Esophagus squamous epithelium (tissue), 5 donors: Measurements from ENCODE around the gene CORO2A. TPM values are rescaled to one million over a fixed set of nuclear protein-coding genes. Genes with fewer than 3 reads are reported as not detected.

Source experiments
- DNase-seq: peaks from one replicate; lab custom pipeline; 2025; lab: John Stamatoyannopoulos, UW
- H3K27ac ChIP-seq, 4 donors: fragments of 200-600 bp; sonication (generic); one replicate each; pipeline ENCODE4 v1.5.1; 2016 to 2019; ENCODE audit warnings: mild to moderate bottlenecking in 1 of 4
- H3K27me3 ChIP-seq, 4 donors: fragments of 200-600 bp; sonication (generic); 1 replicate in 3 of 4; 2 replicates in 1 of 4; pipeline versions ENCODE4 v1.5.1 to v1.6.0; 2017 to 2021; ENCODE audit warnings: antibody characterized with exemption in 1 of 4
- H3K36me3 ChIP-seq, 3 donors: fragments of 200-600 bp; sonication (generic); one replicate each; pipeline ENCODE4 v1.5.1; 2016 to 2019
- H3K4me1 ChIP-seq, 3 donors: fragments of 200-600 bp; sonication (generic); one replicate each; pipeline ENCODE4 v1.5.1; 2017 to 2019
- H3K4me3 ChIP-seq, 4 donors: fragments of 200-600 bp; sonication (generic); 1 replicate in 3 of 4; 2 replicates in 1 of 4; pipeline ENCODE4 v1.5.1; 2016 to 2019; ENCODE audit warnings: mild to moderate bottlenecking in 2 of 4, moderate library complexity in 1 of 4
- H3K9me3 ChIP-seq, 3 donors: fragments of 200-600 bp; sonication (generic); one replicate each; pipeline ENCODE4 v1.5.1; 2016 to 2019
- POLR2A ChIP-seq, 4 donors: fragments of 450-650 bp; IDR thresholded peaks; one replicate each; pipeline ENCODE4 v1.6.1; 2017; ENCODE audit warnings: antibody characterized with exemption in 4 of 4, mild to moderate bottlenecking in 4 of 4, moderate library complexity in 3 of 4
- WGBS, 2 donors: methylation state at CpG; one replicate each; pipeline ENCODE4 v1.1.5; 2018; 5-methylcytosine and 5-hydroxymethylcytosine counted together
- intact Hi-C: fragments of 100-400 bp; cut with DNase I; formaldehyde crosslinking; loops from one replicate; pipeline ENCODE4 v1.15.0; 2022
- total RNA-seq, 4 donors: library from RNA; depleted of rRNA; stranded (reverse); fragments of >200 nt; gene quantifications; one replicate each; pipeline ENCODE4 v1.1.0, GENCODE V29; 2016
- TF ChIP-seq, protein P1 (sequence below), 6 experiments: fragments of 450-650 bp in 4 of 6; fragments of 200-600 bp in 2 of 6; sonication (generic) in 2 of 6; IDR thresholded peaks; one replicate each; pipeline ENCODE4 v1.5.1; 2016 to 2019; ENCODE audit warnings: antibody characterized with exemption in 6 of 6, mild to moderate bottlenecking in 4 of 6, moderate library complexity in 4 of 6
- donor health status: DM: yes; HTN: yes; CAD: no.

The CORO2A gene
- total RNA-seq, 4 donors from 2014 or later, result 15.6 to 27.6 (median 26.1) TPM

DNA sequence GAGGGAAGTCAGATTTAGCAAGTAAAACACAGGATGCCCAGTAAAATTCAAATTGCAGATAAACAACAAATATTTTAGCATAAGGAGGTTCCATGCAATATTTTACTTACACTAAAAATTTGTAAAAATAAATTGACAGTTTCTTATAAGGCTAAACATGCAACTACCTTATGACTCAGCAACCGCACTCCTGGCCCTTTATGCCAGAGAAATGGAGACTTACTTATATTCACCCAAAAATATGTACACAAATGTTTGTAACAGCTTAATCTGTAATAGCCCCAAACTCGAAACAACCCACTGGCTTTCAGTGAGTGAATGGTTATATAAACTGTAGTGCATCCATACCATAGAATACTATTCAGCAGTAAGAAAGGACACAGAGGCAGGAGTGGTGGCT is 44.9 kb downstream of the CORO2A start:
- intact Hi-C loops, result no loop called here
- Histone ChIP-seq H3K36me3 (peaks cover 0 to 34% (median 0%) of the 10 kb centered on the region in 3 donors), H3K4me3 (no peak overlapping the region), H3K4me1 (peaks cover 27 to 61% (median 39%) of the 10 kb centered on the region in 3 donors), H3K9me3 (no peaks in the 10 kb centered on the region), H3K27ac (peak overlapping the region; percentile 89 to 95 (median 92)), H3K27me3 (no peaks in the 10 kb centered on the region)
- TF ChIP-seq POLR2A (IDR thresholded peaks at IDR 0.05), result no peak
- TF ChIP-seq, protein P1, sequence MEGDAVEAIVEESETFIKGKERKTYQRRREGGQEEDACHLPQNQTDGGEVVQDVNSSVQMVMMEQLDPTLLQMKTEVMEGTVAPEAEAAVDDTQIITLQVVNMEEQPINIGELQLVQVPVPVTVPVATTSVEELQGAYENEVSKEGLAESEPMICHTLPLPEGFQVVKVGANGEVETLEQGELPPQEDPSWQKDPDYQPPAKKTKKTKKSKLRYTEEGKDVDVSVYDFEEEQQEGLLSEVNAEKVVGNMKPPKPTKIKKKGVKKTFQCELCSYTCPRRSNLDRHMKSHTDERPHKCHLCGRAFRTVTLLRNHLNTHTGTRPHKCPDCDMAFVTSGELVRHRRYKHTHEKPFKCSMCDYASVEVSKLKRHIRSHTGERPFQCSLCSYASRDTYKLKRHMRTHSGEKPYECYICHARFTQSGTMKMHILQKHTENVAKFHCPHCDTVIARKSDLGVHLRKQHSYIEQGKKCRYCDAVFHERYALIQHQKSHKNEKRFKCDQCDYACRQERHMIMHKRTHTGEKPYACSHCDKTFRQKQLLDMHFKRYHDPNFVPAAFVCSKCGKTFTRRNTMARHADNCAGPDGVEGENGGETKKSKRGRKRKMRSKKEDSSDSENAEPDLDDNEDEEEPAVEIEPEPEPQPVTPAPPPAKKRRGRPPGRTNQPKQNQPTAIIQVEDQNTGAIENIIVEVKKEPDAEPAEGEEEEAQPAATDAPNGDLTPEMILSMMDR (IDR thresholded peaks at IDR 0.05), result no peak
- WGBS, 2 donors, result 67 to 71% methylated on average over 2 of the region's 2 CpGs
- no peak for DNase-seq

DNA sequence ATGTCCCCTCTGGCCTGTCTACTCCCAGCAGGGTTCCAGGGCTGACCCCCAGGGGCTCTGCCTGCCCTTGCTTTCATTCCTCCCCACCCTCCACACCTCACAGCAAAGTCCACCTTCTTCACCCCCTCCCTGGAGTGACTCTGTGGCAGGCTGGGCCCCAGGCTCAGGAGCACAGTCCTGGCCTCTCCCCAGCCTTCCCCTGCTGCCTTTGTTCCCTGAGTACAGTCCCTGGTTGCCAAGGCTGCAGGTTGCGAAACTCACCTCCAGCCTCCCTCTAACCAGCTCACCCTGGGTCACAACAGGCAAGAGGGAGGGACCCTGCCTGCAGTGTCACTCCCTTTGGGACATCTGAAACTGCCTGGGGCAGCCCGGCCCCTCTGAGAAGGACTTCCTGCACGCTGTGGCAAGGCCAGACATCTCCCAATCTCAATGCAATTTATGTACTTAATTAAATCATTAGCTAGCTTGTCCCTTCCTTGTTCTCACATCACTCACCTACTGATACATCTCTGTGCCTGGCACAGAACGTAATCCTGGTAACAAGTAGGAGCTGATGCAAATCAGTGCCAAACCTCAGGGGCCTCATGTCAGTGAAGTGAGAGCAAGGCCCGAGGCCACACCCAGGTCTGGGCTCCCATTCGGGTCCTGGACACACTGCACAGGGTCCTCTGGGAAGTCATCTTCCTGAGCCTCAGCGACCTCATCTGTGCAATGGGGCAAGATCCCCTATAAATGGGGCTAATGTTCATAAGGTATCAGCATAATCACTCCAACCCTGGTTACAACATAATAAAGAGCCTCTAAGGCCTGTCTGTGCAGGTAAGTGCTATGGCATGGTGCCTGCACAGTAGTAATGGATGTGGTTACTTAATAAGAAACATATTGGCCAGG is 46.1 kb downstream of the CORO2A start:
- TF ChIP-seq POLR2A (IDR thresholded peaks at IDR 0.05), result peak in 1 of 4 donors; percentile 20
- TF ChIP-seq, protein P1 (IDR thresholded peaks at IDR 0.05), result no peak
- H3K36me3 ChIP-seq, result peaks cover 0 to 23% (median 0%) of the 10 kb centered on the region in 3 donors
- DNase-seq, result no peak
- peak overlapping the region; percentile 89 to 95 (median 92) for H3K27ac ChIP-seq
- H3K9me3 ChIP-seq, result no peaks in the 10 kb centered on the region
- H3K27me3 ChIP-seq, result no peaks in the 10 kb centered on the region
- intact Hi-C loops, result no loop called here
- H3K4me1 ChIP-seq, result peaks cover 33 to 69% (median 41%) of the 10 kb centered on the region in 3 donors
- 26 to 62% methylated on average over 4 of the region's 7 CpGs for WGBS, 2 donors
- no peak overlapping the region for H3K4me3 ChIP-seq

DNA sequence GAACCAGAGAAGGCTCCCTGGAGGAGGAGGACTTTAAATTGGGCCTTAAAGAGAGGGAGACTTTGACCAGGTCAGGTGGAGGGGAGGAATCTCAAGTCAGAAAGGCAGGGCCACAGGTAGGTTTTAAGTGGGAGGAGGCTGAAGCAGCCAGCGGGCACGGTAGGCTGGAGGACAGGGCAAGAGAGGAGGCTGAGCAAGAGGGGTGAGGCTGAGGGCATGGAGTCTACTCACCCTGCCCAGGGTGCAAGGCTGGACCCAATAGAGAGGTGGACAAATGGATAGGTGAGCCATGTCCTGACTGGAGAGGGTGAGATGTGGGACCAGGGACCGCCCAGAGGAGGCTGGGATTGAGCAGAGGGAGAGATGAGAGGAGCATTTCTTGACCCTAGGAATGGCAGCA is 47.8 kb downstream of the CORO2A start:
- H3K9me3 ChIP-seq, result no peaks in the 10 kb centered on the region
- intact Hi-C loops, result no loop called here
- H3K36me3 ChIP-seq, result peaks cover 0 to 16% (median 0%) of the 10 kb centered on the region in 3 donors
- H3K4me1 ChIP-seq, result peaks cover 33 to 69% (median 41%) of the 10 kb centered on the region in 3 donors
- H3K27ac ChIP-seq, result peak overlapping the region; percentile 89 to 95 (median 92)
- no peak for DNase-seq
- no peaks in the 10 kb centered on the region for H3K27me3 ChIP-seq
- no peak for TF ChIP-seq POLR2A (IDR thresholded peaks at IDR 0.05)
- TF ChIP-seq, protein P1 (IDR thresholded peaks at IDR 0.05), result no peak
- no peak overlapping the region for H3K4me3 ChIP-seq
- WGBS, 2 donors, result 82 to 94% methylated on average over 3 of the region's 3 CpGs

DNA sequence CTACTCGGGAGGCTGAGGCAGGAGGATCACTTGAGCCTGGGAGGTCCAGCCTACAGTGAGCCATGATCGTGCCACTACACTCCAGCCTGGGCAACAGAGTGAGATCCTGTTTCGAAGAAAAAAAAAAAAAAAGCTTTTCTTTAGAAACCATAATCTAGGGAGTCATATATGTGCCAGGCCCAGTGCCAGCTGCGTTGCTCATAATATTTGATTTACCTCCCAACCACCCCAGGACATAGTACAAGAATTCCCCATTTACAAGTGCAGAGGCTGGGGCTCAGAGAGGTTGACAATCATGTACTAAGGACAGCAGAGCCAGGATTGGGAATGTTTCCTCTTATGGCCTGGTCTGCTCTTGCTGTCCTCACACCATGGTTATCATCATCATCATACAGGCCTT is 48.4 kb downstream of the CORO2A start:
- H3K36me3 ChIP-seq, result peaks cover 0 to 16% (median 0%) of the 10 kb centered on the region in 3 donors
- no peak for DNase-seq
- peak overlapping the region in 3 of 4 donors; percentile 89 to 95 (median 91) for H3K27ac ChIP-seq
- 58 to 60% methylated on average over 1 to 4 of the region's 4 CpGs for WGBS, 2 donors
- H3K4me1 ChIP-seq, result peaks cover 33 to 69% (median 41%) of the 10 kb centered on the region in 3 donors
- no peaks in the 10 kb centered on the region for H3K27me3 ChIP-seq
- H3K4me3 ChIP-seq, result no peak overlapping the region
- intact Hi-C loops, result no loop called here
- TF ChIP-seq, protein P1 (IDR thresholded peaks at IDR 0.05), result no peak
- no peak for TF ChIP-seq POLR2A (IDR thresholded peaks at IDR 0.05)
- H3K9me3 ChIP-seq, result no peaks in the 10 kb centered on the region

DNA sequence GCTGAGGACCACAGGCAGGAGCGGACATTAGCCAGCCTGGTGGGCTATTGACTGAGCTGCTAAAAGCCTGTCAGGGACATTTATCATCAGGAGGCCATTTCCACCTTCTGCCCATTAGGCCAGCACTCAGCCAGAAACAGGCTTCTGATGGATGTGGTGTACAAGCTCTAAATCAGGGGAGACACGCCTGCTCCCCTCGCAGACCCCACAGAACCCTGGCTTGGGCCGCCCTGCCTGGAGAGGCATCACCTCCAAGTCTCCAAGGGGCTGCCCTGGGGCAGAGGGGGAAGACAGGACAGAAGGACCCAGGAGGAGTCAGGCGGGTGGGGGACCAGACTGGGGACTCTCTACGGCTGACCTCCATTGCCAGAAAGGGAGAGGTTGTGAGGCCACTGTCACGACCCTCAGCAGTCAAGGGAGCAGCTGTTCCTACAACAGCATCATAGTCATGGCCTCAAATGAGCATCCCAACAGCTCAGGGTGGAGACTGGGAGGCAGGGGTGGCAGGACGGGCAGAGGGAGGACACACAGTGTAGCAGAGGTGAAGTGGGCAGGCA is 49.4 kb downstream of the CORO2A start:
- TF ChIP-seq POLR2A (IDR thresholded peaks at IDR 0.05), result no peak
- TF ChIP-seq, protein P1 (IDR thresholded peaks at IDR 0.05), result no peak
- peaks cover 33 to 68% (median 41%) of the 10 kb centered on the region in 3 donors for H3K4me1 ChIP-seq
- DNase-seq, result no peak
- intact Hi-C loops, result no loop called here
- no peaks in the 10 kb centered on the region for H3K9me3 ChIP-seq
- no peak overlapping the region for H3K4me3 ChIP-seq
- no peaks in the 10 kb centered on the region for H3K27me3 ChIP-seq
- H3K36me3 ChIP-seq, result peaks cover 0 to 19% (median 0%) of the 10 kb centered on the region in 3 donors
- H3K27ac ChIP-seq, result peak overlapping the region; percentile 68 to 95 (median 82)
- WGBS, 2 donors, result 54 to 74% methylated on average over 2 to 4 of the region's 8 CpGs
